ENCODE data around the gene FCHSD1. TPM values are rescaled to one million over a fixed set of nuclear protein-coding genes. Genes with fewer than 3 reads are reported as not detected.

The FCHSD1 gene
- total RNA-seq, 1 experiment from 2014 or later = 23.1 TPM

- H3K4ac ChIP-seq (ENCODE audit: low read depth, low read length) = no peak overlapping the region
- H3K9ac ChIP-seq (ENCODE audit: extremely low read depth, insufficient read length, low read length) = peak overlapping the region; percentile 57
- H3K36me3 Mint-ChIP-seq (ENCODE audit: insufficient read depth in 1 of 3, low read depth in 3 of 3) = peaks cover 20 to 22% (median 22%) of the 10 kb centered on the region in 3 experiments
- no peak overlapping the region for H4K8ac ChIP-seq (replicated peaks; ENCODE audit: insufficient read length, low read depth, low read length)
- H2BK5ac ChIP-seq (ENCODE audit: insufficient read length, low read length) = no peak overlapping the region
- no CpG with 5 or more reads among the region's 2 CpGs for WGBS (ENCODE audit: extremely low coverage, insufficient read length, low lambda C conversion rate)
- H4K91ac ChIP-seq (ENCODE audit: insufficient read length, low read depth, low read length) = no peak overlapping the region
- H2BK15ac ChIP-seq (ENCODE audit: low read depth, low read length) = no peak overlapping the region
- H3K4me1 ChIP-seq (ENCODE audit: insufficient read depth, low read length) = peaks cover 4% of the 10 kb centered on the region; the same call in 1 of the 2 replicates
- no peak overlapping the region for H3T11ph ChIP-seq (ENCODE audit: low read length)
- H3K79me2 ChIP-seq (ENCODE audit: insufficient read depth, low read length) = no peaks in the 10 kb centered on the region
- no peak overlapping the region for H2AK5ac ChIP-seq (ENCODE audit: insufficient read length, low read length)
- H3K23me2 ChIP-seq (ENCODE audit: insufficient read length, low read depth, low read length, poor library complexity, severe bottlenecking) = peaks cover 13% of the 10 kb centered on the region
- no peaks in the 10 kb centered on the region for H4K20me1 ChIP-seq (ENCODE audit: control insufficient read depth, insufficient read depth, insufficient read length)
- H3K4me1 Mint-ChIP-seq = peaks cover 36 to 39% of the 10 kb centered on the region in 2 experiments
- H3K9me3 Mint-ChIP-seq = peaks cover 0 to 4% of the 10 kb centered on the region in 2 experiments; a peak in 1 of 5 replicates
- no peaks in the 10 kb centered on the region for H3K79me1 ChIP-seq (ENCODE audit: insufficient read depth, low read depth, low read length, poor library complexity, severe bottlenecking)
- no peak overlapping the region for H3K23ac ChIP-seq (ENCODE audit: insufficient read length, low read depth, low read length)
- no peak overlapping the region for H2BK120ac ChIP-seq (ENCODE audit: low read depth, low read length, poor library complexity, severe bottlenecking)
- H3K4me3 Mint-ChIP-seq = peak overlapping the region; percentile 76 to 83
- H2AFZ ChIP-seq (ENCODE audit: low read length) = no peak overlapping the region
- H3K4me2 ChIP-seq (ENCODE audit: insufficient read depth, insufficient read length, low read length) = peak overlapping the region; percentile 62
- no peak overlapping the region for H4K5ac ChIP-seq (ENCODE audit: insufficient read length, low read depth, low read length)
- no peaks in the 10 kb centered on the region for H3K9me3 ChIP-seq (ENCODE audit: control insufficient read depth, low read depth, low read length)
- H3K56ac ChIP-seq (ENCODE audit: insufficient read length, low read depth, low read length) = no peak overlapping the region
- TF ChIP-seq CTCF (conservative IDR thresholded peaks at IDR 0.05) = no peak
- H3K27ac Mint-ChIP-seq = peak overlapping the region; percentile 68 to 96 (median 93)
- H2BK12ac ChIP-seq (ENCODE audit: insufficient read length, low read depth, low read length) = no peak overlapping the region
- H3K18ac ChIP-seq (ENCODE audit: insufficient read length, low read depth, low read length) = no peak overlapping the region
- H3K27me3 Mint-ChIP-seq (ENCODE audit: low read depth) = no peaks in the 10 kb centered on the region; the same call in 1 of the 2 replicates
- peak overlapping the region; percentile 7 for H3K27ac ChIP-seq (ENCODE audit: insufficient read length, low read depth, low read length)
- no peak overlapping the region for H2BK20ac ChIP-seq (ENCODE audit: low read depth, low read length, poor library complexity, severe bottlenecking)
- H3K14ac ChIP-seq (ENCODE audit: insufficient read depth, low read length) = peak overlapping the region; percentile 59; the same call in 1 of the 2 replicates
- no peak for DNase-seq
- H3K27me3 ChIP-seq (ENCODE audit: insufficient read depth, low read length) = no peaks in the 10 kb centered on the region
Measured at GRCh38 chr5:141681295-141681694, 30.1 kb upstream of the FCHSD1 start.
